ENCODE measurements around the gene KIF18A. TPM values are rescaled to one million over a fixed set of nuclear protein-coding genes. Genes with fewer than 3 reads are reported as not detected.
"Not testable (repeated sequence)": the region's sequence is repeated elsewhere in the genome, so short reads cannot be mapped to it uniquely, and the experiment has no call there.

KIF18A gene
- total and polyA plus RNA-seq, 4 donors = 0.08 to 21.4 (median 0.20) TPM

GRCh38 chr11:28104425-28104824 lies 3.5 kb downstream of the KIF18A start:
- no peak for DNase-seq (ENCODE audit: low spot score)
- no peaks in the 10 kb centered on the region for H3K9me3 ChIP-seq (ENCODE audit: control insufficient read depth in 4 of 4, low read length in 3 of 4)
- no peak overlapping the region for H3K4me3 ChIP-seq (ENCODE audit: low read depth in 1 of 3, low read length in 3 of 3)
- 95% methylated on average over 1 of the region's 1 CpG for WGBS
- H3K36me3 ChIP-seq (ENCODE audit: control insufficient read depth in 4 of 4, insufficient read depth in 3 of 4, low read depth in 1 of 4, low read length in 3 of 4) = no peaks in the 10 kb centered on the region
- TF ChIP-seq SP1 (IDR thresholded peaks at IDR 0.05) (no peak), ZBTB33 (IDR thresholded peaks at IDR 0.05) (no peak), GABPA (IDR thresholded peaks at IDR 0.05 in 1 of 2, conservative IDR thresholded peaks at IDR 0.05 in 1 of 2) (no peak), JUND (IDR thresholded peaks at IDR 0.05) (no peak), CTCF (IDR thresholded peaks at IDR 0.05; ENCODE audit: low read depth, low read length, missing input control) (no peak), HNF4G (IDR thresholded peaks at IDR 0.05) (no peak), MAX (IDR thresholded peaks at IDR 0.05) (no peak), YY1 (IDR thresholded peaks at IDR 0.05) (no peak), TAF1 (conservative IDR thresholded peaks at IDR 0.05) (no peak), FOXA2 (IDR thresholded peaks at IDR 0.05) (no peak), FOXA1 (IDR thresholded peaks at IDR 0.05) (no peak)
- no peak overlapping the region for H3K27ac ChIP-seq (ENCODE audit: low read depth in 1 of 2, low read length in 2 of 2)
- H3K9ac ChIP-seq (ENCODE audit: low read depth in 1 of 2, low read length in 2 of 2) = no peak overlapping the region
- H3K27me3 ChIP-seq (ENCODE audit: control insufficient read depth in 4 of 4, insufficient read depth in 4 of 4, low read length in 3 of 4) = no peaks in the 10 kb centered on the region
- H3K4me1 ChIP-seq (ENCODE audit: control insufficient read depth in 4 of 4, insufficient read depth in 4 of 4, low read length in 3 of 4) = peaks cover 0 to 20% (median 16%) of the 10 kb centered on the region in 4 donors

- 96% methylated on average over 4 of the region's 4 CpGs for WGBS
- H3K9ac ChIP-seq (ENCODE audit: low read depth in 1 of 2, low read length in 2 of 2) = not testable (repeated sequence)
These were observed 5.7 kb downstream of the KIF18A start for GRCh38 chr11:28102300-28102699.

GRCh38 chr11:28100665-28101064 lies 7.3 kb downstream of the KIF18A start:
- Histone ChIP-seq H3K27ac (ENCODE audit: low read depth in 1 of 2, low read length in 2 of 2) (no peak overlapping the region), H3K27me3 (ENCODE audit: control insufficient read depth in 4 of 4, insufficient read depth in 4 of 4, low read length in 3 of 4) (no peaks in the 10 kb centered on the region), H3K9ac (ENCODE audit: low read depth in 1 of 2, low read length in 2 of 2) (no peak overlapping the region), H3K9me3 (ENCODE audit: control insufficient read depth in 4 of 4, low read length in 3 of 4) (no peaks in the 10 kb centered on the region), H3K4me3 (ENCODE audit: low read depth in 1 of 3, low read length in 3 of 3) (no peak overlapping the region), H3K4me1 (ENCODE audit: control insufficient read depth in 4 of 4, insufficient read depth in 4 of 4, low read length in 3 of 4) (no peaks in the 10 kb centered on the region), H3K36me3 (ENCODE audit: control insufficient read depth in 4 of 4, insufficient read depth in 3 of 4, low read depth in 1 of 4, low read length in 3 of 4) (no peaks in the 10 kb centered on the region)
- DNase-seq (ENCODE audit: low spot score) = no peak
- no peak for TF ChIP-seq ZBTB33 (IDR thresholded peaks at IDR 0.05)
- no peak for TF ChIP-seq RXRA (IDR thresholded peaks at IDR 0.05)
- TF ChIP-seq HNF4A (conservative IDR thresholded peaks at IDR 0.05) = no peak
- 91% methylated on average over 2 of the region's 2 CpGs for WGBS

More at GRCh38 chr11:28102300-28102699, 5.7 kb downstream of the KIF18A start:
- not testable (repeated sequence) for H3K9me3 ChIP-seq (ENCODE audit: control insufficient read depth in 4 of 4, low read length in 3 of 4); H3K27me3 ChIP-seq (ENCODE audit: control insufficient read depth in 4 of 4, insufficient read depth in 4 of 4, low read length in 3 of 4); DNase-seq (ENCODE audit: low spot score); H3K27ac ChIP-seq (ENCODE audit: low read depth in 1 of 2, low read length in 2 of 2); H3K36me3 ChIP-seq (ENCODE audit: control insufficient read depth in 4 of 4, insufficient read depth in 3 of 4, low read depth in 1 of 4, low read length in 3 of 4); H3K4me1 ChIP-seq (ENCODE audit: control insufficient read depth in 4 of 4, insufficient read depth in 4 of 4, low read length in 3 of 4); H3K4me3 ChIP-seq (ENCODE audit: low read depth in 1 of 3, low read length in 3 of 3)
